Measurements from ENCODE around the gene UPF1.
"Not testable (repeated sequence)": the region's sequence is repeated elsewhere in the genome, so short reads cannot be mapped to it uniquely, and the experiment has no call there.

UPF1 gene

DNA sequence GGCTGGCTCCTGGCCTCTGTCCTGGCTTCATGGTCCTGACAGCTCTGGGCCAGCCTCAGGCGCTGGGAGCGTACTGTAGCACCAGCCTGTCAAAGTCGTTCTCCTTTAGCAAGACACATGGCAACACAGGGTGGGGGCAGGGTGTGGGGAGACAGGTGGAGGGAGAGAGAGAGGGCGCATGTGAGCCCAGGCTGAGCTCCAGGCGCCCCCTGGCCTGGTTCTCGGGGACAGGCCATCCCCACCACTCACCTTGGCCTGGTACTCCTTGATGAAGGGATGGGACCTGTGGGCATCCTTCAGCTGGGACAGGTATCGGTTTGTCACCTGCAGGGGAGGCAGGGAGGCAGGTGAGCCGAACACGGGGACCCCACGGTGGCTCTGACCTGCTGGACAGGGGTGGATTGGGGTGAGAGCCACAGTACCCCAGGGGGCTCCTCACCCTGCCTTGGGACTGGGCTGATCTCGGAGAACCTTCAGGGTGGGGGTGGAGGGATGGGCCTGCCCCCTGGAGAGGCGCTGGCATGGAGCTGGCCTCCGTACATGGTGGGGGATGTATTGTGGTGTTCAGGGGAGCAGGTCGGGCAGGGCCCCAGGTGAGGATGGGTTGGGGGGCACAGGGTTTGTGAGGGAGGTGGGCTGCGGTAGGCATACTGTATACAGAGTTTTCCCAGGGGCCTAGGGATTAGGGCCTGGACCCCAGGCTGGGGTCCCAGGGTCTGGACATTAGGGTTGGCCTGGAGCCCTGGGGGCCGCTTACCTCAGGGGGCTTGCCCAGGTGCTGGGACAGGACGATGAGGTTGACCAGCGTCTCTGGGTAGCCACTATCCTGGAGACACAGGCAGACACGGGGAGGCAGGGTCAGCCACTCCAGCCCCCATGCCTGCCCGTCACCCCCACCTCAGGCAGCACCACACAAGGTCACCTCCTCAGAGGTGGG lies 68.1 kb downstream of the UPF1 start:
- no peak for DNase-seq

DNA sequence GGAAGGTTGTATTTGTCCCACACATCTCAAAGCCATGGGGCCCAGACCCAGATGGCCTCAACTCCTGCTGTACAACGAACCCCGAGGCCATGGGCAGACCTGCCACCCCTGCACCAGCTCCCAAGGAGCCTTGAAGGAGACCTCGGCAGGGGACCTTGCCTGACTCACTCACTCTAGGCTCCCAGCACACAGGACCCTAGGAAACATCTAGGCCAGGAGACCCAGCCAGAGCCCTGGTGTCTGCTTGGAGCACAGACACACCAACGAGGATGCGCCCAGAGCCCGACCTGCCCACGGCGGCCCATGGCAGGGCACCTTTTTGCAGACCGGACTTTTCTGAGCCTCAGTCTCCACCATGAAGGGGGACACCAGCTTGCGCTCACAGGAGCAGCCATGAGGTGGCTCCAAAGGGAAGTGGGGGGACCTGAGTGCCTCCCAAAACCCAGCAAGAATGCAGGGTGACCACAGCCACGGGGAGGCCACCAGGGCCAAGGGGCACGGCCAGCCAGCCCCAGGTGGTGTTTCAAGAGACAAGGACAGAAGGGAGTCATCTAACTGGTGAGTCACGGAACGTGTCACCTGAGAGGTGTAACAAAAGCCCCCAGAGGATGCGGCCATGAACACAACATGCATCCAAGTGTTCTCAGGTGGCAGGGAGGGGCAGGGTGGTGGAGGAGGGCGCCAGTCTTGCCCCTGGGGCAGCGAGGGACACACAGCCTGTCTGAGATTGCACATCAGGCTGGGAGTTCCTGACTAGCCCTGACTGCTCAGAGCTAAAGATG lies 69.1 kb downstream of the UPF1 start:
- no peak for DNase-seq

DNA sequence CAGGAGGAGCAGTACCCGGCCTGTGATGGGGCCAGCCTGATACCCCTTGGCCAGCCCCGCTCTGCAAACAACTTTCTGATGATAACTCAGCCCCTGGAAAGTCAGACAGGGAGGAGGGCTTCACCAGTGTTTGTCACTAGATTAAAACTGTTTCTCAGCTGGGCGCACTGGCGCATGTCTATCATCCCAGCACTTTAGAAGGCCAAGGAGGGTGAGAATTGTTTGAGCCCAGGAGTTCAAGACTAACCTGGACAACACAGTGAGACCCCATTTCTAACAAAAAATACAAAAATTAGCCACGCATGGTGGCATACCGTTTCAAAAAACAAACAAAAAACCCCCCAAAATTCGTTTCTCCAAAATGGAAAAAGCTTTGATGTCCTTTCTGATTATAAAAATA lies 69.7 kb downstream of the UPF1 start:
- DNase-seq, result no peak

DNA sequence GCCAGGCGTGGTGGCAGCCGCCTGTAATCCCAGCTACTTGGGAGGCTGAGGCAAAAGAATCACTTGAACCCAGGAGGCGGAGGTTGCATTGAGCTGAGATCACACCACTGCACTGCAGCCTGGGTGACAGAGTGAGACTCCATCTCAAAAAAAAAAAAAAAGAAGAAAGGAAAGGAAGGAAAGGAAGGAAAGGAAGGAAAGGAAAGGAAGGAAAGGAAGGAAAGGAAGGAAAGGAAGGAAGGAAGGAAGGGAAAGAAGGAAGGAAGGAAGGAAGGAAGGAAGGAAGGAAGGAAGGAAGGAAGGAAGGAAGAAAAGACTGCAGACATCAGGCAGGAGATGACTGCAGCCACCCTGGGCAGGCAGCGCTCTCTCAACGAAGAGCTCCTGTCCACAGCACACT lies 70.8 kb downstream of the UPF1 start:
- not testable (repeated sequence) for DNase-seq

DNA sequence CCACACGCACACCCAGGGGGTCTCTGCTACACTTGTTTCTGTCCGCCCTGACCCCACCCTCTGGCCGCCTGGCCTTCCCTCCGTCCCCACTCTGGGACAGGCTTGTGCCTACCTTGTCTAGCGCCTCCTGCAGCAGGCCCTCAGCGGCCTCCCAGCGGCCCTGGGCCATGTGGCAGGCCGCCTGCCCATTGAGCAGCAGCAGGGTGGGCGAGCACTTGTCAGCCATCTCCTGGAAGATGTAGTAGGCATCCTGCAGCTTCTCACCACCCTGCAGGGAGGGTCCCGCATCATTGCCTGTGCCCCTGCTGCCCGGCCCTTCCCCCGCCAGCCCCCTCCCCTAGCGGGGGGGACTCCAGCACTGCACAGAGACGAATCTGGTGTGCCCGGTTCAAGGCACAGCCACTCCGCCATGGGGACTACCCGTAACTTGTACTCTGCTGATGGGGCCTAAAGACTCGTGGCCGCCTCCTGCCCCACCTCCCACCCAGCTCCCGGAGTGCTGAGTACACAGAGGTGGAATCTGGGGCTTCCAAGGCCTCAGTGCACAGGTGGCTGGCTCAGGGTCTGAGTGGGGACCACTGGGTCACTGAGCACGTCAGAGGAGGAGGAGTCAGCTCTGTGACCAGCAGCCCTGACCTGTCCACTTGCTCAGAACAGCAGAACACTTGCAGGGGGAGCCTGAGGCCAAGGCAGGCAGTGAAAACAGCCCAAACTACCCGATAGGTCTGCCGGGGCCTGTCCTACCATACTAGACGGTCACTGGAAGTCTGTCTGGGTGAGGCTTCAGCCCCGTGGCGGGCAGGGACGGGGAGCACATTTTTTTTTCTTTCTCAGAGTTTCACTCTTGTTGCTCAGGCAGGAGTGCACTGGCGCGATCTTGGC lies 71.6 kb downstream of the UPF1 start:
- no peak for DNase-seq

DNA sequence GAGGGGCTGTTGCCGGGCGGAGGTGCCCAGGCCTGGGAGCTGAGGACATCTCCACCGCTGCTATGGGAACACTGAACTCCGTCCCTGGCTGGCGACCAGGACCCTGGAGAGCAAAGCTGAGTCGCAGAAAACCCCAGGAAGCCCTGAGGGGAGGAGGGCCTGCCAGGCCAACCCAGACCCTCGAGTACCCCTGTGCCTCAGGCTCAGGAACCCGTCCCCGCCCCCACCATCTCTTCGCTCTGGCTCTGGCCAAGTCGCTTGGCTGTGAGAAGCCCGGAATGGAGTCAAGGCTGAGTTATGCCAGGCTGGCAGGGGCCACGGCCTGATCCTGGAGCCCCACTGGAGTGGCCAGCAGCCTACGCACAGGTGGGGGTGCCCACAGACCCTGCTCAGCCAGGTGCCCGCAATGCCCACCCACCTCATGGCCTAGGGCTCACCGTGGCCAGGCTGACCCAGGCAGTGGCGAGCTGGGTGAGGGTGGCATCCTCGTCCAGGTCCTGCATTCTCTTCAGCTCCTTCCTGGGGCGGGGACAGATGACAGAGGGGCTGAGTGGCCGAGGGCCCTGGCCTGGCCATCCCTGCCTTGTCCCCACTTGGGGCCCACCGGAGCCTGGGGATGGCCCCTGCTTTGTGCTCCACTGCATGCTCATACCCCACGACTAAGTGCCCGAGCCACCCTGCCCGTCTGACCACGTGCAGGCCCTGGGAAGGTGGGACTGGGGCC lies 72.7 kb downstream of the UPF1 start:
- DNase-seq, result no peak

DNA sequence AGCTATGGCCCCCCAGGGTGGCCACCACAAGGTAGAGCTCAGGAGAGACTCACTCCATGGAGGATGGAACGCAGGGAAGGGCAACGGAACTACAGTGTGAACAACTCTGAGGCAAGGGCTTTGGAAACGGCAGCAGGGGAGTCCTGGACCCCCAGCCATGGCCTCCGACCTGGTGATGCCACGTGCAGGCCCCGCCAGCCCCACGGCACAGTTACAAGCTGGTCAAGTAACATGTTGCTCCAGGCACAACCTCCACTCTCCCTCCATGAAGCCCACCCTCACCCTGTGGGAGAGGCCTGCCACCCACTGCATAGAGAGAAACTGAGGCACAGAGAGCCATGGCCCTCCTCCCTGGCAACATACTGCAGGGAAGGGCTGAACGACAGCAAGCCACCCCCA lies 73.3 kb downstream of the UPF1 start:
- DNase-seq, result no peak

DNA sequence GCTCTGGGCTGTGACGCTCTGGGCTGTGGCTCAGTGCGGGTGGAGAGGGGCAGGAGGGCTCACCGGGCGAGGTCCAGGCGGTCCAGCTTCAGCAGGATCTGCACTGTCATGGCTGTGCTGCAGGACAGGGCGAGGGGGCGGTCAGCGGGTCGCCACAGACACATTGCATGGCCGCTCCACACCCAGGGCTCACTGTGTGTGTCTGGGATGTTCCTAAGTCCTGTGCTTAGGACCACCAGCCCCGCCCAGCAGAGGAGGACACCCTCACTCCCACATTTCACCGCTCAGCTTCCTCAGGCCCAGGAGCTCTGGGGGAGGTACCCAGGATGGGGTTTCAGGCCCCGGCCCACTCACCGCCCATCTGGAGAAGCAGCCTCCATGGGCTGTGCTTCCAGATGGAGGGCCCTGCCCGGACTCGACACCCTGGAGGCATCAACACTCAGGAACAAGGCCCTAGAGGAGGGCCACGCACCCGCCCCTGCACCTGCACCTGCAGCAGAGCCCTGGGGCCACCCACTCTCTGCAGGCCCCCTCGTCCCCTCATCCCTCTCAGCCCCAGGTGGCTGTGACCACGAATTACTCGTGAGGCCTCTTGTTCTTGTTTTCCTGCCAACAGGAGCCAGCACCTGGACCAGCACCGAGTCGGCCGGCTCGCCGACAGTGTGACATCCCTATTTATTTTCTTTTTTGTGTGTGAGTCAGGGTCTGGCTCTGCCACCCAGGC lies 73.9 kb downstream of the UPF1 start:
- no peak for DNase-seq

DNA sequence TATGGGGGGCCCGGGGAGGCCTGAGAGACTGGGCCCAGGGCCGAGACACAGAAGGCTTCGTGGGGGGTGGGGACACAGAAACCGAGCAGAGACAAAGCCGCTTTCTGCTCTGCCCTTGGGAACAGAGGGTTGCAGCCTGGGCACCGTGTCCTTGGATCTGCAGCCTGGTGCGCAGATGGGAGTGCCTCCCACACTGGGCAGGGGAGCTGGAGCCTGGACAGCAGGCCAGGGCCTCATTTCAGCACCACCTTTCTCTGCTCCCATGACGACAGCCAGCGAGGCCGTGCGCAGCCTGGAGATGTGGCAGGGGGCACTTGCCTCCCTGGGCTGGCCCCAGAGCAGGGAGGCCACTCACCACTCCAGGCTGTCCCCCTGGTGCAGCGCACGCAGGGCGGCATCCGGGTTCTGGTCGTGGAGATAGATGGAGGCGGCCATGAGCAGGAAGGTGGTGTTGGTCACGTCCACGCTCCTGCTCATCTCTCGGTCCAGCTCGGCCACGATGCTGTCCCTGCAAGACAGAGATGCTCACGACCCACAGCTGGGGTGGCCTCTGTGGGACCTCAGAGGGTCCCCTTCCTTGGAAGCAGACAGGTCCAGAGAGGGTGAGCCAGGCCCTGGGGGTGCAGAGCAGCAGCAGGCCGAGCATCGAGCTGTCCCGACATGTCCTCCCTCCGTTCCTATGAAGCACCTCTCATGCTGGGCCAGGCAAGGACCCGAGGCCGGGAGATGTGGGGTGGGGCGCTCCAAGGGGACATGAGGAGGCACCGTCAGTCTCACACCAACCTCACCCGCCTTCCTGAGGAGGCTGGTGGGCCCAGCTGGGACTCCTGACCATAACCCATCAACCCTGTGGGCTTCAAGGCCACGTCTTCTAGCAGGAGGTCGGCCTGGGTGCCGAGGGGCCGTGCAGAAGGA lies 75.1 kb downstream of the UPF1 start:
- DNase-seq, result no peak

DNA sequence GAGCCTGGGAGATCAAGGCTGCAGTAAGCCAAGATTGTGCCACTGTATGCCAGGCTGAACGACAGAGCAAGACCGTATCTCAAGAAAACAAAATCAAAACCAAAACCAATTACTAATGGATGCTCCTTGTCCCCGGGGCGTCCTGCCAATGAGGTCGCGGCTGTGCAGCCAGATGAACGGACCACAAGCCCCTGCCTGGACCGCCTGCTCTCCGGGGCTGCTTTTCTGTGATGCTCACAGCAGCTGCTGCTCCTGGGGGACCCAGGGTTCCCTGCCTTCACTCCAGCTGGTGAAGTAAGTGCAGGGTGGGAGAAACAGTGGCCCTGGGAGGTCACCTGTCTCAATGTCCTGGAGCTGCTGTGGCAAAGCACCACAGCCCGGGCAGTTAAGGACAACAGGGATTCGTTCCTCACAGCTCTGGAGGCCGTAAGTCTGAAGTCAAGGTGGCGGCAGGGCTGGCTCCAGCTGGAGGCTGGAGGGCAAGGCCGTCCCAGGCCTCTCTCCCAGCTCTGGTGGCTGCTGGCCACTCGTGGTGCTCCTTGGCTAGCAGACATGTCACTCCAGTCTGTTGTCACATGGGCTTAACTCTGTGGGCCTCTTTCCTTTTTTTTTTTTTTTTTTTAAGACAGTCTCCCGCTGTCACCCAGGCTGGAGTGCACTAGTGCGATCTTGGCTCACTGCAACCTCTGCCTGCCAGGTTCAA lies 77.3 kb downstream of the UPF1 start:
- DNase-seq, result no peak

DNA sequence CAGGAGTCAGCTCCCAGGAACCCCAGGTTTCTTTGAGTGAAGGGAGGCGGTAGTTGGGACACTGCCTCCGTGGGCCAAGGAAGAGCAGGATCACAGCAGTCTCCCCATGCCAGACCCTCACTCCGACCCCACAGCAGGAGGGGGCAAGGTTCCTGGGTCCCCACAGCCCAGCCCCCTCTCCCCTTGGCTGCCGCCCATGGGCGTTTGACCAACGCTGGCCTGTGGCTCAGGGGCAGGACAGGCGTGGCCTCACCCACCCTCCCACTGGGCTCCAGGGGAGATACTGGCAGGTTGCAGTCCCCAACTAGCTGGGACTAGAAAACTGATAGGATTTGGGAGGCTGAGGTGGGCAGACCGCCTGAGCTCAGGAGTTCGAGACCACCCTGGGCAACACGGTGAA lies 78.3 kb downstream of the UPF1 start:
- DNase-seq, result no peak

DNA sequence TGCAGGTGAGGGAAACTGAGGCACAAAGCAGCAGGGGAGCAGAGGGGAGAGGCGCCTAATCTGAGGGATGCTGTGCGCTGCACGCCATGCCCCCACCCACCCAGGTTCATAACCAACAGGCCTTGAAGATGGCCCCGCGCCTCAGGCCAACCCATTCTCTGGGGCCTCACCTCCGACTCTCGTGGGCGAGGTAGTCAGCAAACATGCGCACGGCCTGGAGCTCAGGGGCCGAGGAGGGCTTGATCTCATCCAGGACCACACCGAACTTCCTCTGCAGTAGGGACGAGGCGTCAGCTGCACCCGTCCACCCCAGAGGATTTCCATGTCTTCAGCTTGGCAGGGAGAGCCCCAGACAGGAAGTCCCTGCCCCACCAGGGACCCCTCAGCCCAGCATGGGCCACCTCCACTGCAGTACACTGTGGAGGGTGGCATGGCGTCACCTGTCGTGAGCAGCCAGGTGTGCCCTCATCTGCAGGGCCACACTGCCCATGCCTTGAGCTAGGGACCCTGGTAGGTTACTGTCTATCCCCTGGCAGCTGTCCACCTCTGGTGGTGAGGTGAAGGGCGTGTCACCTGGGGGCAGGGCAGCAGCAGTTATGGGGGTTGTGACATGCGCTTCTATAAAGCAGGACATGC lies 79.2 kb downstream of the UPF1 start:
- no peak for DNase-seq

DNA sequence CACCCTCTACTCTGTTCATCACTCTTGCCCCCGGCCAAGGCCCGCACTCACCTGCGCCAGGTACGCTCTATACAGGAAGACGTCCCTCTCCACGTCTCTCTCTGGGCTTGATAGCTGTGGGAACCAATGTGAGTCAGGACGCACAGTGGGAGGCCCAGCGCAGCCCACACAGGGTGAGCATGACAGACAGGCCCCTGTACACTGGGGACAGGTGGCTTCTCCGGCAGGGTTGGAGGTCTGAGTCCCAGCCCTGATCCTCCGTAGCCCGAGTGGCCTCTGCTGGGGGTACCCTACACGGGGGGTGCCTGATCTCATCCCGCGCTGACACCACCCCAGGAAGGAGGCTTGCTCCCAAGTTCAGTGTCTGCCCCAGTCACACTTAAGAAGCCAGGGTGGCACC lies 81.2 kb downstream of the UPF1 start:
- DNase-seq, result no peak

DNA sequence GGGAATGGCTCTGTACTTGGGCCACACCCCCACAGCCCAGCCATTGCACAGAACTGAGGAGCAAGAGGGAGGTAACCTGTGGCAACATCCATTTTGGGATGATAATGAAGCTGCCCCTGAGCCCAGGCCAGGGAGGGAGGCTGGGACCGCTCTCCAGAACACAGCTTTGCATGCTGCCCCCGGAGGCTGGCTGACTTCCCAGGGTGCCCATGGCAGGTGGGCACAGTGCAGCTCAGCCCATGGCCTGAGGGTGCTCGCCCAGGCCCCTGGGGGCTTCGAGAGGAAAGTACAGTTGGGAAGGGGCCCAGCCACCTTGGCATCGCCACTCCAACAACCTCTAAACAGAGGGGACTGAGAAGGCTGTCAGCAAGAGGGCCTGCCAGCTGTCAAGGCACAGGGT lies 81.7 kb downstream of the UPF1 start:
- DNase-seq, result no peak

DNA sequence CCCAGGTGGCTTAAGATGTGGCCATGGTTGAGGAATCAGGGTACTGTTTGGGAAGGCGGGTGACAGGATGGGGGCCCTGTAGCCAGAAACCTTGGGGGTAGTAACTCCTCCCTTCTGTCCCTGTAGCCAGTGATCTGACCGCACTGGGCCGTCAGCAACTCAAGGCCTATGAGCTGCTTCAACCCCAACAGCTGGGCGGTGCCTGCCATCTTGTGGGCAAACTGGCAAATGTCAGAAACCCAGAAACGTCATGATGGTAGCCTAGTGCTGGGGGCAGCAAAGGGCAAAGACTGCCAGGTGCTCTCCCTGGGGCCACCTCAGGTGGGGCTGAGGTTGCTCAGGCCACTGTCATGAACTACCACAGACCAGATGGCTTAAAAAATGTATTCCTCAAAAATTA lies 83.9 kb downstream of the UPF1 start:
- DNase-seq, result no peak

DNA sequence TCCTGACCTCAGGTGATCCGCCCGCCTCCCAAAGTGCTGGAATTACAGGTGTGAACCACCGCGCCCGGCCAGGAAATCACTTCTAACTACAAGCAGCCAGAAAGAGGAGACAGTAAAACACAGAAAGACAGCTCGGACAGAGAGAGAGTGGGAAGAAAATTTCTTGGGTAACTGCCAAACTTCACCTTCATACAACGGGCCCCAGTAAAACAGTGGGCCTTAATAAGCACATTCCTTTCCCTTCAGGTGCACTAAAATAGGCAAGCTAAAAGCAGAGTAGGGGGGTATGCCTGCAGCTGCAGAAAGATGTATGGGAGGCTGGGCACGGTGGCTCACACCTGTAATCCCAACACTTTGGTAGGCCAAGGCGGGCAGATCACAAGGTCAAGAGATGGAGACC lies 85.8 kb downstream of the UPF1 start:
- not testable (repeated sequence) for DNase-seq

Measured in NCI-H1105 (cell line).